GM12864 (cell line): ENCODE data around the gene KIAA0825.

Experiments
- DNase-seq: peaks from one replicate; pipeline ENCODE4 v3.0.0-alpha.2; 2011; ENCODE audit warnings: low read depth
- H3K4me3 ChIP-seq: 2 replicates; pipeline ENCODE4 v1.5.1; 2011; ENCODE audit warnings: mild to moderate bottlenecking, low read depth, low read length, control low read depth
- TF ChIP-seq, protein P1 (sequence below): IDR thresholded peaks from 2 replicates; pipeline ENCODE4 v1.5.1; 2011; ENCODE audit warnings: low read depth, mild to moderate bottlenecking, moderate library complexity, low read length, control low read depth, inconsistent platforms; ENCODE audit errors: missing control alignments

Gene KIAA0825

DNA sequence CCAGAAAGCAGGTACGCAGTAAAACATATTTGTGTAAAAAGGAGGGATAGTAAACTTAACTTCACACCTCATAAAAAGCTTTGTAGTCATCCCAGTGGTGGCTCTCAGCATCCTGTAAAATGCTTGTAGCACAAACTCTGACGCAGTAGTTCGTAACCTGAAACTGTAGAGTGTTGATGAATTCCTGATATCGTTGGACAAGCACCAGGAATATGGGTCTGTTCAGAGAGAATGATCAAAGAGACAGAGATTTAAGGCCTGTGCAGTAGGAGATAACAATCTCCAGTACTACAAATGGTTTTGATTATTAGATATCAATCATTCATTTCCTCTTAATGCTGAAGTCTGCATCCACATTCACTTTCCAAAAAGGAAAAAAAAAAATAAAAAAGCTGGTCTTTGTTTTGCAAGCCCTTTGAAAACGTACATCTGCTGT, 148.5 kb downstream of the KIAA0825 start:
- DNase-seq, result no peak
- TF ChIP-seq, protein P1, sequence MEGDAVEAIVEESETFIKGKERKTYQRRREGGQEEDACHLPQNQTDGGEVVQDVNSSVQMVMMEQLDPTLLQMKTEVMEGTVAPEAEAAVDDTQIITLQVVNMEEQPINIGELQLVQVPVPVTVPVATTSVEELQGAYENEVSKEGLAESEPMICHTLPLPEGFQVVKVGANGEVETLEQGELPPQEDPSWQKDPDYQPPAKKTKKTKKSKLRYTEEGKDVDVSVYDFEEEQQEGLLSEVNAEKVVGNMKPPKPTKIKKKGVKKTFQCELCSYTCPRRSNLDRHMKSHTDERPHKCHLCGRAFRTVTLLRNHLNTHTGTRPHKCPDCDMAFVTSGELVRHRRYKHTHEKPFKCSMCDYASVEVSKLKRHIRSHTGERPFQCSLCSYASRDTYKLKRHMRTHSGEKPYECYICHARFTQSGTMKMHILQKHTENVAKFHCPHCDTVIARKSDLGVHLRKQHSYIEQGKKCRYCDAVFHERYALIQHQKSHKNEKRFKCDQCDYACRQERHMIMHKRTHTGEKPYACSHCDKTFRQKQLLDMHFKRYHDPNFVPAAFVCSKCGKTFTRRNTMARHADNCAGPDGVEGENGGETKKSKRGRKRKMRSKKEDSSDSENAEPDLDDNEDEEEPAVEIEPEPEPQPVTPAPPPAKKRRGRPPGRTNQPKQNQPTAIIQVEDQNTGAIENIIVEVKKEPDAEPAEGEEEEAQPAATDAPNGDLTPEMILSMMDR, result no peak
- H3K4me3 ChIP-seq, result no peak overlapping the region

DNA sequence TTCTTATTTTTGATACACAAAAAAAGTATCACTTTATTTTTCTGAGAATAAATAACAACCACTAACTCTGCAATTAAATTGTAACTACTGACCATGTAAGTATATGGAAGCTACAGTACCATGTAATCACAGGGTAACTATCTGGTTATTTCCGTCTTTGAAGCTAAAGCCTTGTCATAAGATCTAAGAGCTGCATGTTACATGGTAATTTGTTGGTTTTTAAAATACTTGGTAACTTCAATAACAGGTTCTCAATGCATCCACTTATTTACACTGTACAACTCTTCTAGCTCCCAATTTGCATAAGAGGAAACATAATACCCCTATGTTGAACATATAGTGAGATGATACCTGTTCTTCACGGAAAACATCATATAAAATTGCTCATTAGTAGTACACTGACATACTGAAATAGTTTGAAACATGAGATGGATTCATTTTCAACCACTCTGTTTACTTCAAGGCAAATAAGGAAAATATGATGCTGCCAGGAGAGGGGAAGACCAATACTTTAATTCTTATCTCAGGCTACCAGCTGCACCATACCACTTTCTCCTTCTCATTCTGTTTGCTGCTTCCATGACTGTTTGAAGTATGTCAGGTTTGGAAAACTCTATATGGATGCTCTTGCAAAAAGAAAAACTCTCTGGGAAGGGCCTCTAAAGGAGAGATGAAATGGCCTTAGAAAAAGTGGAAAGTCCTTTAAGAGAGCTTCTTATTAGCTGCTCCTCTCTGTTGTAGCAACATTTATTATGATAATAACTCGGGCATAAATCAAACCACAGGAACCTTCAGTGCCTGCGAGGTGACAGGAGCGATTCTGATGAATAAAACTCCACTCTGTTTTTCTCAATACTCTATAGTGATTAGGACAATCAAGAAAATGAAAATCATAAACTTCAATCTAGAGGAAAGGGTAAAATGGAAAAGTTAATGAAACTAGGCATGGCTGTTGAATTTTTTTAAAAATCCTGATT, 150.2 kb downstream of the KIAA0825 start:
- no peak overlapping the region for H3K4me3 ChIP-seq
- TF ChIP-seq, protein P1, result no peak
- DNase-seq, result no peak

DNA sequence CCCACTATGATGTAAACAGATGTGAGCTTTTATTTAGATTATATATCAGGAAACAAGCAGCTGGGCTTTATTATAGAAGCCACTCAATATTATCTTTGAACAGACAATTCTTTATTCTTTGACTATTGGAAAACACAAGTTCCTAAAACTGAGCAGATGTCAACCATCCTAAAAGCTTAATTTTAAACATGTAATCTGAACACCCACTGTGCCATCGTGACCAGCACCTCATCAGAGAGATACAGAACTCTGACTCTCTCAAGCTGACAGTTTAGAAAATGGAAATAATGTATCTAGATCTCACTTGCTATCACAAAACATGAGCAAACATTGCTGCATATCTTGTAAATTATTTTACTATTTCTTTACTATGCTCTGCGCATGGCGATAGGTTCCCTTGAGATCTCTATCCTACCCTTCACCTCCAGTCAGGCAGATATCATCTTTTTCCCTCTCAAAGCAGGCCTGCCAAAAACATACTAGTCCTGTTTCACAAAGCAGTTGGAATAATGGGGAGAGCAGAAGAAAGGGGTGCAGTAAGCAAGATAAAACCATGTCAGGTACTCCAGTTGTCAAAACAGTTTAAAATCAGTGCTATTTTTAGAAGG, 151.0 kb downstream of the KIAA0825 start:
- TF ChIP-seq, protein P1, result no peak
- H3K4me3 ChIP-seq, result no peak overlapping the region
- no peak for DNase-seq

DNA sequence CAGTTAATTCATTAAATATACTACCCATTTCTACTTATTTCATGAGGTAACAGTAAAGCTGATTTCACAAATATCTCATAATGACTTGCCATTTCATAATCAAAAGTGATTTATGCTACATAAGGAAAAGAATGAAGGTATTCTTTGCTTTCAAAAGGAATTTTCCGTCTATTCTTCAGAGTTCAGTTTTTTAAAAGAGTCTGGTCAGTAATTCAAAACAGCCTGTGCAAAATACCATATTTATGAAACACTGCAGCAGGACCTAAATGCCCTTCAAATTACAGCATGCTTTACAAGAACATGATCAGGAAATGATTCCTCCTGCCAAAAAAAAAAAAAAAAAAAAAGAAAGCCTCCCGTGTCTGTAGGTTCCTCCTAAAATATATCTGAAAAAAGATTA, 154.7 kb downstream of the KIAA0825 start:
- TF ChIP-seq, protein P1, result no peak
- no peak for DNase-seq
- no peak overlapping the region for H3K4me3 ChIP-seq

DNA sequence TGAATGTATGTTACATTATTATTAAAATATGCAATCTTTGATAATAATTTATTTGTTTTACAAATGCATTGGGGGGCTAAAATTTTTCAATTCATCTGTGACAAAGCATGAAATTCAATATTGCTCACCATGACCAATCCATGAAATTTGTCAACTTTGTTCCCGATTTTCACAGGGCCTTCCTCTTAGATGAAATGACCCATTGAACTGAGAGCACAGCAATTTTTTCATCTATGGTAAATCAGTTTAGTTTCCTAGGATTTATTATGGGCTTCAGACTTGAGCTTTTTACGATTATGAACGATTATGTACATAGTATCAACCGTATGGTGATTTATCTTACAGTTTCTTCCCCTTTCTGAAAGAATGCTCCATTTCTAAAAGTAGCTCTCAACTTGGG, 157.3 kb downstream of the KIAA0825 start:
- TF ChIP-seq, protein P1, result no peak
- H3K4me3 ChIP-seq, result no peak overlapping the region
- DNase-seq, result no peak

DNA sequence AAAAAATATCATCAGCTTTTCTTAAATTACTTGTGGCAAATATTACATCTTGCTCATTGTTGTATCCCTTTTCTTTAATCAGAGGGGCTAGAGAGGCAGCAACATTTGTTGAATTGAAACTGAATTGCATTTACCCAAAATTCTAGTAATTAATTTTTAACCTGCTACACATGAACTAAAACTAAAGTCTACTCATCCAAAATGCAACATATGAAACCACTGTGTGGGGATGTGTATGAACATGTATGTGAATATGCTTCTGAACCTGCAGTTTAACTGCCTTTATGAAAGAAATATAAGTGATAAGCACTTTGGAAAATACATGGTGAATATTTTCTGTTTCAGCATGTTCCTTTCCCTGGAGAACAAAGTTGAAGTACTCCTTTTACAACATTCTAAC, 158.5 kb downstream of the KIAA0825 start:
- no peak overlapping the region for H3K4me3 ChIP-seq
- no peak for DNase-seq
- TF ChIP-seq, protein P1, result no peak
